Measurements from ENCODE around the gene PMF1. TPM values are rescaled to one million over a fixed set of nuclear protein-coding genes. Genes with fewer than 3 reads are reported as not detected.

Gene PMF1
- total RNA-seq, 2 donors from 2014 or later = 64.6 to 125 TPM

DNA sequence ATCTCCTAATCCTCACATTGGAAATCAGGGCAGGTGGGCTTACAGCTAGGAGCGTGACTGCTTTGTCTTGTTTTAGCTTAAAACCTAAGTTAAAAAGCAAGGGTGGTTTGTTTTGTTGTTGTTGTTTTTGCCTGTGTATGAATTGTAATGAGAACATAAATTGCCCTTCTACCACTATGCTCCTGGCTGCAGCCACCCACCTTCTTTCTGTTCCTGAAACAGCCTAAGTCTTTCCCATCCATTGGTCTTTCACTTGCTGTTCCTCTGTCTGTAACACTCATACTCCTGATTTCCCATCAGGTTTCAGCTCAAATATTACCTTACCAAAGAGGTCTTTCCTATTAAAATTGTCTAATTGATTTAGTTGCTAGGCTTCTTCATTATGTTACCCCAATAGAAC is 70.7 kb downstream of the PMF1 start:
- peak overlapping the region; percentile 84 to 95 for H3K4me3 ChIP-seq
- 76% methylated on average over 1 of the region's 1 CpG for WGBS
- no peaks in the 10 kb centered on the region for H3K4me1 ChIP-seq (replicated peaks)
- H3K27ac ChIP-seq = peak overlapping the region; percentile 88 to 93
- H3K36me3 ChIP-seq = no peaks in the 10 kb centered on the region
- TF ChIP-seq POLR2AphosphoS5 (IDR thresholded peaks at IDR 0.05) = no peak
- no peak for TF ChIP-seq POLR2A (IDR thresholded peaks at IDR 0.05)
- TF ChIP-seq, protein P1, sequence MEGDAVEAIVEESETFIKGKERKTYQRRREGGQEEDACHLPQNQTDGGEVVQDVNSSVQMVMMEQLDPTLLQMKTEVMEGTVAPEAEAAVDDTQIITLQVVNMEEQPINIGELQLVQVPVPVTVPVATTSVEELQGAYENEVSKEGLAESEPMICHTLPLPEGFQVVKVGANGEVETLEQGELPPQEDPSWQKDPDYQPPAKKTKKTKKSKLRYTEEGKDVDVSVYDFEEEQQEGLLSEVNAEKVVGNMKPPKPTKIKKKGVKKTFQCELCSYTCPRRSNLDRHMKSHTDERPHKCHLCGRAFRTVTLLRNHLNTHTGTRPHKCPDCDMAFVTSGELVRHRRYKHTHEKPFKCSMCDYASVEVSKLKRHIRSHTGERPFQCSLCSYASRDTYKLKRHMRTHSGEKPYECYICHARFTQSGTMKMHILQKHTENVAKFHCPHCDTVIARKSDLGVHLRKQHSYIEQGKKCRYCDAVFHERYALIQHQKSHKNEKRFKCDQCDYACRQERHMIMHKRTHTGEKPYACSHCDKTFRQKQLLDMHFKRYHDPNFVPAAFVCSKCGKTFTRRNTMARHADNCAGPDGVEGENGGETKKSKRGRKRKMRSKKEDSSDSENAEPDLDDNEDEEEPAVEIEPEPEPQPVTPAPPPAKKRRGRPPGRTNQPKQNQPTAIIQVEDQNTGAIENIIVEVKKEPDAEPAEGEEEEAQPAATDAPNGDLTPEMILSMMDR (IDR thresholded peaks at IDR 0.05) = no peak
- DNase-seq (ENCODE audit: low spot score) = no peak
- H3K27me3 ChIP-seq (replicated peaks; ENCODE audit: insufficient read depth) = no peaks in the 10 kb centered on the region
- no peaks in the 10 kb centered on the region for H3K9me3 ChIP-seq
- intact Hi-C loops (cut with DNase I) = no loop called here

- intact Hi-C loops (cut with DNase I) = no loop called here
- H3K27ac ChIP-seq = peak within 1 kb of the TSS; percentile 88 to 93
- H3K4me1 ChIP-seq (replicated peaks) = no peaks in the 10 kb centered on the region
- H3K4me3 ChIP-seq = peak within 1 kb of the TSS; percentile 84 to 95
- H3K9me3 ChIP-seq = no peaks in the 10 kb centered on the region
- peak; percentile 67 for DNase-seq (ENCODE audit: low spot score)
- no peaks in the 10 kb centered on the region for H3K27me3 ChIP-seq (replicated peaks; ENCODE audit: insufficient read depth)
- no peaks in the 10 kb centered on the region for H3K36me3 ChIP-seq
- TF ChIP-seq POLR2A (IDR thresholded peaks at IDR 0.05) (peak; percentile 66), POLR2AphosphoS5 (IDR thresholded peaks at IDR 0.05) (peak; percentile 85)
- TF ChIP-seq, protein P1 (IDR thresholded peaks at IDR 0.05) = no peak
- WGBS = 47% methylated on average over 7 of the region's 7 CpGs
These were observed 71.3 kb downstream of the PMF1 start, which contains the start of gene TMEM79 for GRCh38 chr1:156284112-156284511. Gene TMEM79, plus strand, starts transcription at chr1:156284325. Its CDS starts 902 bp downstream, at chr1:156285227.

DNA sequence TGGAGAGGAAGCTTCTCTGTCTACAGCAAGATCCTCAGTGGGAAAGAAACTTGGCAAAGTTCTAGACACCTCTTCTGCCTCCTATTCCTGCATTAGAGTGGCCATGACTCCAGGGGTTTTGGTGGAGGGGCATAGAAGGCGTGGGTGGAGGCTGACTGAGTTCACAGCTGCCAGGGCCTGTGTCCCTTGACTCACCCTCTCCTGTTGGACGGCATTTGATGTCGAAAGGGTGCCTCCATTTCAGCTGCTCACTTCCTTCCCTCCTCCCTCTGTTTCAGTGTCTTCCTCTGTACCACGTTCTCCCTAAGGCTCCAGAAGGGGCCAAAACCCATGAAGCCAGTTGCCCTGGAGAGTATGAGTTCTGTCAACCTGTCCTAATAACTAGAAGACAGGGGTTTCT is 72.0 kb downstream of the PMF1 start:
- Histone ChIP-seq H3K9me3 (no peaks in the 10 kb centered on the region), H3K27ac (peak overlapping the region; percentile 88 to 93), H3K4me1 (replicated peaks) (no peaks in the 10 kb centered on the region), H3K4me3 (peak overlapping the region; percentile 32 to 46), H3K36me3 (no peaks in the 10 kb centered on the region), H3K27me3 (replicated peaks; ENCODE audit: insufficient read depth) (no peaks in the 10 kb centered on the region)
- 49% methylated on average over 4 of the region's 4 CpGs for WGBS
- TF ChIP-seq, protein P1 (IDR thresholded peaks at IDR 0.05) = no peak
- TF ChIP-seq POLR2AphosphoS5 (IDR thresholded peaks at IDR 0.05) (no peak), POLR2A (IDR thresholded peaks at IDR 0.05) (no peak)
- intact Hi-C loops (cut with DNase I) = no loop called here
- DNase-seq (ENCODE audit: low spot score) = no peak

- TF ChIP-seq, protein P1 (IDR thresholded peaks at IDR 0.05) = no peak
- no peak for TF ChIP-seq POLR2AphosphoS5 (IDR thresholded peaks at IDR 0.05)
- TF ChIP-seq POLR2A (IDR thresholded peaks at IDR 0.05) = no peak
- Histone ChIP-seq H3K4me3 (peak overlapping the region; percentile 32 to 46), H3K27ac (peak overlapping the region; percentile 88 to 93), H3K4me1 (replicated peaks) (no peaks in the 10 kb centered on the region), H3K9me3 (no peaks in the 10 kb centered on the region), H3K27me3 (replicated peaks; ENCODE audit: insufficient read depth) (no peaks in the 10 kb centered on the region), H3K36me3 (no peaks in the 10 kb centered on the region)
- intact Hi-C loops (cut with DNase I) = no loop called here
- DNase-seq (ENCODE audit: low spot score) = no peak
- WGBS = 89% methylated on average over 18 of the region's 21 CpGs
These were observed 72.6 kb downstream of the PMF1 start for GRCh38 chr1:156285437-156285836.

GRCh38 chr1:156286061-156286460 is 73.3 kb downstream of the PMF1 start:
- H3K27ac ChIP-seq = peak overlapping the region; percentile 88 to 93
- 94% methylated on average over 8 of the region's 8 CpGs for WGBS
- no peaks in the 10 kb centered on the region for H3K9me3 ChIP-seq
- no peaks in the 10 kb centered on the region for H3K27me3 ChIP-seq (replicated peaks; ENCODE audit: insufficient read depth)
- peak overlapping the region in 1 of 2 donors; percentile 46 for H3K4me3 ChIP-seq
- no peaks in the 10 kb centered on the region for H3K4me1 ChIP-seq (replicated peaks)
- DNase-seq (ENCODE audit: low spot score) = no peak
- intact Hi-C loops (cut with DNase I) = no loop called here
- H3K36me3 ChIP-seq = no peaks in the 10 kb centered on the region
- TF ChIP-seq, protein P1 (IDR thresholded peaks at IDR 0.05) = no peak
- no peak for TF ChIP-seq POLR2A (IDR thresholded peaks at IDR 0.05)
- TF ChIP-seq POLR2AphosphoS5 (IDR thresholded peaks at IDR 0.05) = no peak

Measured in prostate gland (tissue), 2 donors.